Right lung (tissue), 5 donors: ENCODE measurements around the gene NFS1. TPM values are rescaled to one million over a fixed set of nuclear protein-coding genes. Genes with fewer than 3 reads are reported as not detected.

Experiments
- polyA plus RNA-seq, 5 donors: library from polyadenylated mRNA; unstranded; fragments of 120-200 nt; gene quantifications; one replicate each; pipeline versions ENCODE4 v1.2.1 to v1.2.3, GENCODE V29; 2013; ENCODE audit warnings: inconsistent platforms in 1 of 5, low replicate concordance in 1 of 5; ENCODE audit not compliant: insufficient read length in 5 of 5, insufficient read depth in 1 of 5

The NFS1 gene
- polyA plus RNA-seq, 5 donors: 18.6 to 20.1 (median 19.3) TPM

Other genes starting within 250 kb of the NFS1 start
- gene CEP250, start 243.8 kb downstream of the NFS1 start, polyA plus RNA-seq: 10 to 100 TPM; 49.0 to 68.7 (median 63.3) TPM
- gene C20orf173, start 169.7 kb downstream of the NFS1 start, polyA plus RNA-seq: not detected
- gene ERGIC3, start 157.3 kb downstream of the NFS1 start, polyA plus RNA-seq: 100 to 1,000 TPM; 300 to 394 (median 370) TPM
- gene SPAG4, start 83.5 kb downstream of the NFS1 start, polyA plus RNA-seq: 1 to 10 TPM in 4 of 5 donors, under 1 TPM in 1; 0.76 to 2.1 (median 1.9) TPM
- 100 to 1,000 TPM; 140 to 259 (median 202) TPM for gene CPNE1, start 34.5 kb downstream of the NFS1 start, polyA plus RNA-seq
- gene RBM12, start 34.5 kb downstream of the NFS1 start, polyA plus RNA-seq: 100 to 1,000 TPM in 2 of 5 donors, 10 to 100 TPM in 3; 70.9 to 106 (median 88.4) TPM
- 100 to 1,000 TPM in 1 of 5 donors, 10 to 100 TPM in 4; 41.5 to 115 (median 62.7) TPM for gene ROMO1, start 53 bp upstream of the NFS1 start, polyA plus RNA-seq
- gene RBM39, start 42.9 kb upstream of the NFS1 start, polyA plus RNA-seq: 100 to 1,000 TPM; 502 to 797 (median 733) TPM
- gene PHF20, start 72.7 kb upstream of the NFS1 start, polyA plus RNA-seq: 10 to 100 TPM; 31.2 to 52.6 (median 41.9) TPM